B cell (primary cell): ENCODE data around the gene COPS8. TPM values are rescaled to one million over a fixed set of nuclear protein-coding genes. Genes with fewer than 3 reads are reported as not detected.

ENCODE experiments used
- ATAC-seq: fragments of 200-7000 bp; cut with Tn5 transposase; one replicate; pipeline ENCODE4 v1.10.0; 2021; ENCODE audit warnings: low read depth, mild to moderate bottlenecking, moderate number of reproducible peaks, moderate library complexity
- CTCF ChIA-PET: fragments of 350-600 bp; sonication (Branson Sonifier 250); formaldehyde crosslinking; loops from one replicate; lab custom pipeline; 2021; ENCODE audit warnings: antibody characterized with exemption, inconsistent platforms; lab: Charles Lee
- POLR2A ChIA-PET: fragments of 350-600 bp; sonication (Branson Sonifier 250); formaldehyde crosslinking; loops from one replicate; lab custom pipeline; 2021; ENCODE audit warnings: antibody characterized with exemption; lab: Charles Lee
- DNase-seq: peaks from one replicate; pipeline ENCODE4 v3.0.0; 2013
- H2AFZ ChIP-seq: 2 replicates; pipeline ENCODE4 v1.6.1; 2012; ENCODE audit warnings: mild to moderate bottlenecking, low read depth, low read length; ENCODE audit not compliant: insufficient read depth, poor library complexity, severe bottlenecking
- H3K27ac ChIP-seq, 2 donors: 1 replicate in 1 of 2; 2 replicates in 1 of 2; pipeline ENCODE4 v1.5.1; 2012 to 2013; ENCODE audit warnings: low read length in 2 of 2, mild to moderate bottlenecking in 2 of 2, moderate library complexity in 1 of 2
- H3K27me3 ChIP-seq, 4 experiments: fragments of 200-600 bp in 1 of 4; sonication (generic) in 1 of 4; replicated peaks in 1 of 4; 1 replicate in 2 of 4; 2 replicates in 2 of 4; pipeline versions ENCODE4 v1.6.1 to v1.7.0; 2013 to 2016; ENCODE audit warnings: low read length in 3 of 4, mild to moderate bottlenecking in 2 of 4, mixed read lengths in 1 of 4, moderate library complexity in 1 of 4; ENCODE audit not compliant: insufficient read depth in 4 of 4, control insufficient read depth in 3 of 4; ENCODE audit errors: control extremely low read depth in 1 of 4
- H3K36me3 ChIP-seq, 2 experiments: replicated peaks in 1 of 2; 1 replicate in 1 of 2; 2 replicates in 1 of 2; pipeline versions ENCODE4 v1.6.1 to v1.7.1; 2013; ENCODE audit warnings: low read length in 1 of 2; ENCODE audit not compliant: insufficient read depth in 2 of 2, control insufficient read depth in 1 of 2; ENCODE audit errors: control extremely low read depth in 1 of 2, extremely low read depth in 1 of 2
- H3K4me1 ChIP-seq, 2 donors: fragments of 200-600 bp in 1 of 2; sonication (generic) in 1 of 2; 1 replicate in 1 of 2; 2 replicates in 1 of 2; pipeline versions ENCODE4 v1.5.1 to v1.6.1; 2013 to 2017; ENCODE audit warnings: low read length in 2 of 2; ENCODE audit not compliant: control insufficient read depth in 2 of 2, insufficient read depth in 2 of 2
- H3K4me2 ChIP-seq: replicated peaks from 2 replicates; pipeline ENCODE3; 2012; ENCODE audit warnings: mild to moderate bottlenecking, low read depth, low read length; ENCODE audit not compliant: poor library complexity, severe bottlenecking
- H3K4me3 ChIP-seq, 5 experiments: fragments of 200-600 bp in 1 of 5; sonication (generic) in 1 of 5; 1 replicate in 3 of 5; 2 replicates in 2 of 5; pipeline versions ENCODE4 v1.5.1 to v1.7.0; 2011 to 2016; ENCODE audit warnings: low read length in 4 of 5, mild to moderate bottlenecking in 4 of 5, low read depth in 2 of 5, control low read depth in 1 of 5, moderate library complexity in 1 of 5; ENCODE audit not compliant: insufficient read depth in 1 of 5; ENCODE audit errors: control extremely low read depth in 1 of 5, extremely low read depth in 1 of 5
- H3K79me2 ChIP-seq: fragments of 200-600 bp; sonication (generic); one replicate; pipeline ENCODE4 v1.6.0; 2016; ENCODE audit warnings: low read length; ENCODE audit not compliant: control insufficient read depth, insufficient read depth
- H3K9ac ChIP-seq: fragments of 200-600 bp; sonication (generic); 2 replicates; pipeline ENCODE4 v1.6.1; 2017; ENCODE audit warnings: mild to moderate bottlenecking, low read length, moderate library complexity
- H3K9me3 ChIP-seq, 3 donors: one replicate each; pipeline versions ENCODE4 v1.6.1 to v1.7.1; 2013; ENCODE audit warnings: low read length in 2 of 3; ENCODE audit not compliant: control insufficient read depth in 2 of 3, insufficient read depth in 1 of 3; ENCODE audit errors: control extremely low read depth in 1 of 3
- H4K20me1 ChIP-seq: 2 replicates; pipeline ENCODE4 v1.6.0; 2012; ENCODE audit warnings: mild to moderate bottlenecking, low read length; ENCODE audit not compliant: insufficient read depth, control insufficient read depth, poor library complexity, severe bottlenecking
- H3K27ac Mint-ChIP-seq: one replicate; pipeline ENCODE4 v1.8.0; 2021; ENCODE audit warnings: mixed read lengths
- H3K27me3 Mint-ChIP-seq: one replicate; pipeline ENCODE4 v1.8.0; 2021; ENCODE audit warnings: mixed read lengths
- H3K4me1 Mint-ChIP-seq: one replicate; pipeline ENCODE4 v1.8.0; 2021; ENCODE audit warnings: mixed read lengths
- H3K4me3 Mint-ChIP-seq: one replicate; pipeline ENCODE4 v1.8.0; 2021; ENCODE audit warnings: mixed read lengths
- H3K9me3 Mint-ChIP-seq: one replicate; pipeline ENCODE4 v1.8.0; 2022; ENCODE audit warnings: mixed read lengths; ENCODE audit not compliant: insufficient read depth
- CTCF ChIP-seq: fragments of 200-600 bp; IDR thresholded peaks from one replicate; pipeline ENCODE4 v1.8.0; 2022; ENCODE audit warnings: antibody characterized with exemption, mild to moderate bottlenecking
- EZH2 ChIP-seq: IDR thresholded peaks from 2 replicates; pipeline ENCODE4 v1.6.1; 2012; ENCODE audit warnings: borderline replicate concordance, low read depth, mild to moderate bottlenecking, moderate library complexity, low read length; ENCODE audit not compliant: insufficient read depth, poor library complexity, severe bottlenecking
- WGBS: methylation state at CpG from one replicate; pipeline ENCODE4 v1.1.5; 2013; ENCODE audit warnings: missing lambda C conversion rate; ENCODE audit not compliant: insufficient coverage; 5-methylcytosine and 5-hydroxymethylcytosine counted together
- intact Hi-C: fragments of 100-400 bp; cut with micrococcal nuclease; formaldehyde crosslinking; loops from one replicate; pipeline ENCODE4 v1.10.0; 2022
- polyA plus RNA-seq: library from polyadenylated mRNA; depleted of rRNA; stranded (reverse); fragments of >200 nt; gene quantifications from 2 replicates; pipeline ENCODE4 v1.2.3, GENCODE V29; 2012
- total RNA-seq, 2 donors: library from RNA; stranded (reverse); fragments of 120-200 nt in 1 of 2; gene quantifications; 1 replicate in 1 of 2; 2 replicates in 1 of 2; pipeline versions ENCODE4 v1.2.3 to v1.2.4, GENCODE V29; 2013 to 2022

Gene COPS8
- total and polyA plus RNA-seq, 2 donors (not counting 1 experiment from before 2014, with no cell fraction given) = 21.7 to 34.2 TPM

- intact Hi-C loops = no loop called here
- no peak for ATAC-seq
- CTCF ChIA-PET = no interaction called here
Measured at GRCh38 chr2:237125967-237126366, 40.3 kb downstream of the COPS8 start.

DNA sequence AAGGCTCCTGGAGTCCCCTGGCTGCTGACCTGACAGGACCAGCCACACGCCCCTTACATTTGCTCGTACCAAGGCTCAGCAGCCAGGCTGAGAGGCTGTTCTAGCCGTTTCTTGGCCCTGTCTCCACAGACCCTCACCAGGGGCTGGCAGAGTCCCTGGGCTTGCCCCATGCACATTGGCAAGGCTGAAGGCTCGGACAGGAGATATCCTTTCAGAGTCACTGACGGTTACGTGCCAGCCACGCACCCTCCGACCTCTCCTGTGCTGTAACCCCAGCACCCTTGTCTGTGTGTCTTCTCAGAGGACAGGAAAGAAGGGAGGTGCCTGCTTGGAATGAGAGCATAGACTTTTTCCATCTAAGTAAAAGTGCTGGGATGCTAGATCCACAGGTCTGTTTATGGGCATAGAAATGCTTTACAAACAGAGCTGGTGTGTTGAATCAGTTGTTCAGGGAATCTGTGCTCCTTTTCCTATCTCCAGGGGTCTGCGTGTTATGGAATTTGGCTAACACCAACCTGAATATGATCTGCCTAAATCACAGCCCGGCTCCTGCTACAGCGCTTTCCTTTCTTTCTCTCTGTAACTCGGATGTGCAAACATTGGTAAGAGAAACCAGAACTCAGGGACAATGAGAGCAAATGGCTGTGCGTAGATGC is 41.0 kb downstream of the COPS8 start:
- no peak overlapping the region for H3K4me3 Mint-ChIP-seq
- H3K9me3 Mint-ChIP-seq = no peaks in the 10 kb centered on the region
- H3K9ac ChIP-seq = no peak overlapping the region
- ChIA-PET CTCF (no interaction called here), POLR2A (no interaction called here)
- no peak overlapping the region for H3K4me2 ChIP-seq
- no peak for DNase-seq
- ATAC-seq = no peak
- H3K27me3 Mint-ChIP-seq = no peaks in the 10 kb centered on the region
- intact Hi-C loops = no loop called here
- WGBS = 95% methylated on average over 13 of the region's 13 CpGs
- no peak overlapping the region for H3K27ac ChIP-seq
- H3K79me2 ChIP-seq = no peaks in the 10 kb centered on the region
- no peak overlapping the region for H3K4me3 ChIP-seq
- H4K20me1 ChIP-seq = no peaks in the 10 kb centered on the region
- H3K4me1 Mint-ChIP-seq = no peaks in the 10 kb centered on the region
- no peaks in the 10 kb centered on the region for H3K27me3 ChIP-seq
- no peak overlapping the region for H3K27ac Mint-ChIP-seq
- no peaks in the 10 kb centered on the region for H3K36me3 ChIP-seq
- no peak for TF ChIP-seq CTCF
- TF ChIP-seq EZH2 = no peak
- H3K4me1 ChIP-seq = no peaks in the 10 kb centered on the region
- no peaks in the 10 kb centered on the region for H3K9me3 ChIP-seq
- H2AFZ ChIP-seq = no peak overlapping the region

More at GRCh38 chr2:237125967-237126366, 40.3 kb downstream of the COPS8 start:
- WGBS = 88% methylated on average over 6 of the region's 6 CpGs
- Histone ChIP-seq H3K4me3 (no peak overlapping the region), H3K27me3 (no peaks in the 10 kb centered on the region), H4K20me1 (no peaks in the 10 kb centered on the region), H3K4me2 (no peak overlapping the region), H3K36me3 (no peaks in the 10 kb centered on the region), H3K27ac (no peak overlapping the region), H3K79me2 (no peaks in the 10 kb centered on the region), H2AFZ (no peak overlapping the region), H3K4me1 (no peaks in the 10 kb centered on the region), H3K9ac (no peak overlapping the region), H3K9me3 (no peaks in the 10 kb centered on the region)
- Mint-ChIP-seq H3K27ac (no peak overlapping the region), H3K4me3 (no peak overlapping the region), H3K27me3 (no peaks in the 10 kb centered on the region), H3K9me3 (no peaks in the 10 kb centered on the region), H3K4me1 (no peaks in the 10 kb centered on the region)
- DNase-seq = no peak
- TF ChIP-seq CTCF (no peak), EZH2 (no peak)
- POLR2A ChIA-PET = no interaction called here
